22Rv1 (cell line): Measurements from ENCODE around the gene BCL2L13.

Experiments used
- ZFX ChIP-seq: fragments of 450-650 bp; IDR thresholded peaks from 2 replicates; pipeline ENCODE4 v1.6.1; 2017; ENCODE audit warnings: antibody characterized with exemption, borderline replicate concordance
- TF ChIP-seq, protein P1 (sequence below): fragments of 450-650 bp; IDR thresholded peaks from 2 replicates; pipeline ENCODE4 v1.5.1; 2017; ENCODE audit warnings: mild to moderate bottlenecking

DNA sequence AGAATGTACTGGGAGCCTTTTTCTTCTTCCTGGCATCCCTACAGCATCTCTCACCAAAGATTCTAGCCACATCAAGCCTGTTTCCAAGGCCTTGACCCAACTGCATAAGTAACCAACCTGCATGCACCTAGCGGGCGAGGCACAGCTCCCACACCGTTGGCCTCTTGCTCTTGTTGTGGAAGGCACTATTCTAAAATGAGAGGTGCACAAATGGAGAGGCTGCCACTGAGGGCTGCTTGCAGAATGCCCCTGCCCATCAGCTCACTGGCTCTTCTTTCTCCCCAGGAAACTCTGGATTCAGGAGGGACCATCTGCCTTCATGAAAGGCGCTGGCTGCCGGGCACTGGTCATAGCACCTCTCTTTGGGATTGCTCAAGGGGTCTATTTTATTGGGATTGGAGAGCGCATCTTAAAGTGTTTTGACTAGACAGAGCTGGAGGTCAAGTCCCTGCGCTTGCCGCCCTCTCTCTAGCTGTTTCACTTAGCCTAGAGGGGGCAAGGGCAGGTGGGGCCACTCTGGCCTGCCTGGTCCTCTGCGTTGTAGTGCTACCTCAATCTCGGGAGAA, 48.7 kb upstream of the BCL2L13 start:
- TF ChIP-seq, protein P1, sequence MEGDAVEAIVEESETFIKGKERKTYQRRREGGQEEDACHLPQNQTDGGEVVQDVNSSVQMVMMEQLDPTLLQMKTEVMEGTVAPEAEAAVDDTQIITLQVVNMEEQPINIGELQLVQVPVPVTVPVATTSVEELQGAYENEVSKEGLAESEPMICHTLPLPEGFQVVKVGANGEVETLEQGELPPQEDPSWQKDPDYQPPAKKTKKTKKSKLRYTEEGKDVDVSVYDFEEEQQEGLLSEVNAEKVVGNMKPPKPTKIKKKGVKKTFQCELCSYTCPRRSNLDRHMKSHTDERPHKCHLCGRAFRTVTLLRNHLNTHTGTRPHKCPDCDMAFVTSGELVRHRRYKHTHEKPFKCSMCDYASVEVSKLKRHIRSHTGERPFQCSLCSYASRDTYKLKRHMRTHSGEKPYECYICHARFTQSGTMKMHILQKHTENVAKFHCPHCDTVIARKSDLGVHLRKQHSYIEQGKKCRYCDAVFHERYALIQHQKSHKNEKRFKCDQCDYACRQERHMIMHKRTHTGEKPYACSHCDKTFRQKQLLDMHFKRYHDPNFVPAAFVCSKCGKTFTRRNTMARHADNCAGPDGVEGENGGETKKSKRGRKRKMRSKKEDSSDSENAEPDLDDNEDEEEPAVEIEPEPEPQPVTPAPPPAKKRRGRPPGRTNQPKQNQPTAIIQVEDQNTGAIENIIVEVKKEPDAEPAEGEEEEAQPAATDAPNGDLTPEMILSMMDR = no peak
- no peak for TF ChIP-seq ZFX
